NCI-H446 (cell line): ENCODE measurements around the gene LAMA5.

Source experiments
- DNase-seq, 2 experiments: peaks; one replicate each; lab custom pipeline; 2025; lab: John Stamatoyannopoulos, UW

LAMA5 gene

DNA sequence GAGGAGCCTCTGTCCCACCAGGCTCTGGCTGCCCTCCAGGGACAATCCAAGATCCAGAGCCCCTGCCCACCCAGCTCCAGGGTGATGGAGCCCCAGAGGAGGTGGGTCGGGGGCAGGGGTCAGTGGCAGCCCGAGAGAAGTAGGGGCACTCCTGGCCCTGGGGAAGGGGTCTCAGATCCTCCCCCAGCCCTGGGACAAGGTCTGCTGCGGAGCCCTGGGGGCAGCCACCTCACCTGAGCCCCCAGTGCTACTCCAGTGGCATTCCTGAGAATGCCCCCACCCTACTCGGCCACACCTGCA lies 2.7 kb upstream of the LAMA5 start:
- DNase-seq: no peak

DNA sequence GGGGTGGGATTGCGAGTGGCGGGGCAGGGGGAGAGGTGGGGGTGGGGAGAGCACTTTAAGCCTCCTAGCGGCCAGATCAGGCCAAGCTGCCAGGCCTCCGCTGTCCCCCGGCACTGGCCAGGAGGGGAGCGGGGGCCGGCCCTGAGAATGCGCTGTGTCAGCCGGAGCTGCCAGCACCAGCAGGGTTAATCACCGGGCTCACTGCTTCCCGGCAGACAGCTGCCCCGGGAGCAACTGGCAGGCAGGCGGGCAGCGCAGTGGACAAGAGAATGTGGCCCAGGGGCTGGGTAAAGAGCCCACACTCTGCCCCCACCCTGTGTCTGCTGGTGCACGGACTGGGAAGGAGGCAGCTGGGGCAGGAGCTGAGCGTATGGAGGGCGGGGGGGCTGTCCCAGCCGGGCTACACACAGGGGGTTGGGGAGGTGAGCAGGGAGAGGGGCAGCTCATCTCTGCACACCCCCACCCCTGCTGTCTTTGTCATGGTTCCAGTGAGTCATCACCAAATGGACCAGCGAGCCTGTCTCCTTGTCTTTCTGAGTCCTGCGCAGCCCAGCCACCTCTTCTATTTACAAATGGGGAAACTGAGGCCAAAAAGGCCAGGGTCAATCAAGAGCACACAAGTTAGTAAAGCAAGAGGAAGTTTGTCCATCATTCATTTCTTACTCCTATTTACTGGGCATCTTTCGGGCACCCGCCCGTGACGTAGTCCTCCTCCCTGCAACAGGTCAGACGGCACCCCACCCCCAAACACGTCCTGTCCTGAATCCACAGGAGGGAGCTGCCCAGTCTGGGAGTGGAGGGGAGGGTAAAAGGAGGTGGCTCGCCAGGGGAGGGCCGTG lies 2.1 kb upstream of the LAMA5 start:
- DNase-seq: no peak

DNA sequence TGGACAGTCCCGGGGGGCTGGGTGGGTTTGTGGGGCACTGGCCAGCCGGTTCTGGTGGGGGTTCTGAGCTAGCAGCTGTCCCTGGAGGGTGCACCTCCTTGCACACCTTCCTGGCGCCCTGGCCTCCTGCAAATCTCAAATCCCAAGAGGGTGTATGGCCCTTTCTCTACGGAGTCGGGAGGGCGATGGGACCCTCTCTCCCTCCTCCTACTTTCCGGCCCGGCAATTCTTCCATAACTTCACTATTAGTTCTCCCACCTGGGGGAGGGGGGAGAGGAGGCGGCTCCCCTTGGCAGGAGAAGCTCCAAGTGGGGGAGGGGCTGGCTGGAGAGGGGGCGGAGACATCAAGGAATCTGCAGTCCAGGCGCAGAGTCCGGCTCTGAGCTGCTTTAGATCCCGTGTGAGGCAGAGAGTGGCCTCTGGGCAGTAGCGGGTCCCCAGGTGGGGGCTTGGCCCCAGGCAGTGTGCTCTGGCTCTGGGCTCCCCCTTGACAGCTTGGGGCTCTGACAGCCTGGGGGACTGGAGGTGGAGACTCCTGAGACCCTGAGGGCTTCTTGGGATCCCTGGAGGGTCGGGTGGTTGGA lies 1.4 kb upstream of the LAMA5 start:
- DNase-seq: no peak

DNA sequence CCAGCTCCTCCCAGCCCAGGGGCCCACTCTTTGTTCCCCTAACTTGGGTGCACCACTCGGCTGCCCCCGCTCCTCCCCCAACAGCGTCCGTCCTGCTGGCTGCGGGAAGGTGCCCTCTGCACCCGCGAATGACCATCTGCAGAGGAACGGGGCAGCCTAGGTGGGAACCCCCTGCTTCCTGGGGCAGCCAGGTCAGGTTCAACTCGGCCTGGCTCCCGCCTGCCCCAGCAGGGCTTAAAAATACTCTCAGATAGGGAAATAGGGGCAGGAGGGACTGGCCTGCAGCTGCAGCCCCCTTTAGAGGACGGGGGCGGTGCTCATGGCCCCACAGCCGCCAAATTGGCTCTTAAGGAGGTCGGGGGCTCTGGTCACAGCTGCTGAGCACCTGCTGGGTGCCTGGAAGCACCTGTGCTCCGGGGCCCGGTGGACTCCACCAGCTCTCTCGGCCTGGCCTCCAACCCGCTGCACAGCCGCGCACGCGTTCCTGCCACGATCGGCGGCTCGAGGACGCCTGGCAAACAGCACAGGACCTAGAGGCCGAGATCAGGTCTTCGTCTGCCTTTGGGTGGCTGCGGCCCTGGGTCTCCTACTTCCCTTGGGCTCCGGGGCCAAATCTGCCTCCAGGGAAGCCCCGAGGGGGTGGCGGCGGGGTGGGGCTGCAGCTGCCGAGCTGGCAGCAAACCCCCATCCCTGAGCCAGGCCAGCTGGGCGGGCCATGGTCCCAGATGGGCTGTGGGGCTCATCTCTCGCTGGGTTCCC lies 700 bp upstream of the LAMA5 start:
- peak; percentile 55 to 91 for DNase-seq

DNA sequence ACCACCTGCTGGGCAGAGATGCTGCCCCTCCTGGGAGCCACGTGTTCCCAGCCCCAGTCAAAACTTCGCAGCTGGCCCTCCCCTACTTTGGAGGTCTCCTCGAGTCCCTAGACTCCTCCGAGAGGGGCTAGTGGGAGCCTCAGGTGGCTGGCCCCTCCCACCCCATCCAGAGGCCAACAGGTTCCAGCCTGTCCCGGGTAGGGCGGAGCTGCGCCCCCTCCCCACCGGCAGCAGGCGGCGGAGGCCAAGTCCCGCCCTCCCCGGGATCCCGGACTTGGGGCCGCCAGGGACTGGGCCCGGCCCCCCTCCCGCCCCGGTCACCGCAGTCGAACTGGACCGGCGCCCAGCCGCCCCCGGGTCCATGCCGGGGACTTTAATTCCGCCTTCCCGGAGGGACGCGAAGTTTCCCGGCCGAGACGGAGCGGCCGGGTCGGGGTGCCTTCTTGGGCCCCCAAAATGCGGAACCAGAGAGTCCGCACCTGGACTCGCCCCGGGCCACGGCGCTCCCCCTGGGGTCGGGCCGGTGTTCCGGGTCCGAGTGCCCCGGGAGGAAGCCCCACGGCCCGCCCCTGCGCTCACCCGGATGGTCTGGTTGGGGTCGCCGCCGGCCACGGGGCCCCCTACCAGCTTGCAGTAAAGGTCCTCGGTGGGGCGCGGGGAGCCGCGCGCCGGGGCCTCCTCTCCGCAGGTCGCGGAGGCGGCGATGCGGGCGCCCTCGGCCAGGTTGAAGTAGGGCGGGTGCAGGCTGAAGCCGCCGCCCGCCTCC lies 559 bp downstream of the LAMA5 start:
- no peak for DNase-seq

DNA sequence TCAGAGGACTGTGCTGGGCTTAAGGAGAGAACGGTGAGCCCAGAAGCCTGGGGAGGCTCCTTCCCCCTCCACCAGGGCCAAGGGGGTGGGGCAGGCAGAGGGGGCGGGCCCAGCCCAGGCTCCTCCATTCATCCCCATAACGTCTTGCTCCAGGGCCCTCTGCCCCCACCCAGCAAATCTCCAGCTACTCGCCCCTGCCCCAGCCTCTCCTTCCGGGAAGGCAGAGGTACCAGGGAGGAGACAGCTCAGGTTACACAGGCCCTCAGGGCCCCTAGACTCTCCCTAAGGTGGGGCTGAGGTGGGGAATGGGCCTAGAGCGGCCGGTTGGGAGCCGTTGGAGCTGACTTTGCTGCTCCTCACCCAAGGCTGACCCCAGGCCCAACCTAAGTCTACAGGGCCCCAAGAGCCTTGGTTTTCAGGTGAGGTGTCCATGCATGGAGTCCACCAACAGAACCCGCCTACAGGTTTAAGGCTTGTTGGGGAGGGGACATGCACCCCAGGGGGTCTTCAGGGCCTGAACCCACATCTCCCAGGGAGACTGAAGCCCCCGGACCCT lies 1.2 kb downstream of the LAMA5 start:
- DNase-seq: peak in 1 of 2 experiments; percentile 52

DNA sequence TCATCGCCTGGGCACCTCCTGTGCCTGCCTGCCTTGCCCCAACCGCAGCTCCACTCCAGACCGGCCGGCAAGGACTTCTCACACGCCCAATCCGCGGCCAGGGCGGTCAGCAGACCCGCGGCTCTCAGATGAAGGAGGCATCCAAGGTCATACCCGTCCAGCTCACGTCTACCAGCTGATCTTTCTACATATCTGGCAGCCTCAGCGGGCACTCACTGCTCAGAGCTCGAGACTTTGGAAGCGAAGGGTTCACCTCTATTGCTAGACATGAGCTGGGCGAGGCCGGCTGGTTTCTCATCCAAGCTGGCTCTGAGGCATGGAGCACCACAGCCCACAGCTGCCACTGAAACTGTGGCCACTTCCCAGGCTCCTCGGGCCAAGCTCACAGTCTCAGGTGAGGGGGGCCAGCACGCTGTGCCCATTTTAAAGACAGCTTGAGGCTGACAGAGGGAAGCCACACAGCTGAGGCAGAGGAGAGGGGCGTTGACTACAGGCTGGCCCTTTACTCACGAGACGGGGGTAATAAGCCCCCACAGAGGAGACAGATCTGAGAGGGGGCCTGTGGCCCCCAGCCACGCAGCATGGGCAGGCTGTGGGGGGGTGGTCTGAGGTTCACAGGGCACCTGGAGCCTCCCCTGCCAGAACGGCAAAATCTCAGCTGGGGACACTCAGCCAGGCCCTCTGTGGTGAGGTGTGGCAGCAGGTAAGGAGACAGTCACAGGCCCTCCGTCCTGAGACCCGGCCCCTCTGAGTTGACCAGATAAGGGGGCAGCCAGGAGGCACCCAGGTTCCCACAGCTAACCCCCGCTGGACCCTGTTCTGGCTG lies 2.0 kb downstream of the LAMA5 start:
- DNase-seq: peak in 1 of 2 experiments; percentile 60

DNA sequence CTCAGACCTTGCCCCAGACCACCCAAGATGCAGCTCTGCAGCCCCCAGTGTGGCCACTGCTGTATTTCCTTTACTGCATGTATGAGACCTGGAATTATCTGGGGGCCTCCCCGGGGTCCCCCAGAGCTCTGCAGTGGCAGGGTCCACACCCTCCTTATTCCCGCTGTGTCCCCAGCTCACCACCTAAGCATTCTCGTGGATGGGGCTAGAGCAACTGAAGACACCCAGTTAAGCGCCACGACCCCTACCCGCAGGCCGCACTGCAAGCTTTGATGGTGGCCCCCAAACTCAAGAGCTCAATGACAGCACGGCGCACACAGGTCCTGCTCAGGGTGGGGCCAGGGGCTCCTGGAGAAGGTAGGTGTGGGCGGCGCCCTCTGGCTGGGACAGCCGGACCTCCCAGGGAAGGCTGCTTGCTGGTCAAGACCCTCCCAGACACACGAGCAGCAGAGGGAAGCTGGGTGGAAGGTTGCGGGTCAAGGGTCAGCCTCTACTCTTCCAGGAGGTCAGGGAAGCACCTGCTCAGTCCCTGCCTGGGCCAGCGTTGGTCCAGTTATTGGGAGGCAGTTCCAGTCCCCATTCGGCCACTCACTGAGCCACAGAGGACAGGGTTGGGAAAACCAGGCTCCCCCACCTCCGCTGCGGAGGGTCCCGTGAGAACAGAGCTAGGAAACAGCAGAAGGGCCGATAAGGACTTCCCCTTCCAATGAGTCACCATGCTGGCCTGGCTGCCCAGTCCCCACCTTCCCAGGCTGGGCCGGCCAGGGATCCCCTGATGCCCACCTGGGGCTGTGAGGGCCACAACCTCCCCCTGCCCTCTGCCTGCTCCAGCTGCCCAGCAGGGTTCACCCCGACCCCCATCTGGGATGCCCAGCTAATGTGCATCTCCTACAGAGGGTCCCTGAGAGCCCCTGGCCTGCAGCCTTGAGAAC lies 2.9 kb downstream of the LAMA5 start:
- no peak for DNase-seq

DNA sequence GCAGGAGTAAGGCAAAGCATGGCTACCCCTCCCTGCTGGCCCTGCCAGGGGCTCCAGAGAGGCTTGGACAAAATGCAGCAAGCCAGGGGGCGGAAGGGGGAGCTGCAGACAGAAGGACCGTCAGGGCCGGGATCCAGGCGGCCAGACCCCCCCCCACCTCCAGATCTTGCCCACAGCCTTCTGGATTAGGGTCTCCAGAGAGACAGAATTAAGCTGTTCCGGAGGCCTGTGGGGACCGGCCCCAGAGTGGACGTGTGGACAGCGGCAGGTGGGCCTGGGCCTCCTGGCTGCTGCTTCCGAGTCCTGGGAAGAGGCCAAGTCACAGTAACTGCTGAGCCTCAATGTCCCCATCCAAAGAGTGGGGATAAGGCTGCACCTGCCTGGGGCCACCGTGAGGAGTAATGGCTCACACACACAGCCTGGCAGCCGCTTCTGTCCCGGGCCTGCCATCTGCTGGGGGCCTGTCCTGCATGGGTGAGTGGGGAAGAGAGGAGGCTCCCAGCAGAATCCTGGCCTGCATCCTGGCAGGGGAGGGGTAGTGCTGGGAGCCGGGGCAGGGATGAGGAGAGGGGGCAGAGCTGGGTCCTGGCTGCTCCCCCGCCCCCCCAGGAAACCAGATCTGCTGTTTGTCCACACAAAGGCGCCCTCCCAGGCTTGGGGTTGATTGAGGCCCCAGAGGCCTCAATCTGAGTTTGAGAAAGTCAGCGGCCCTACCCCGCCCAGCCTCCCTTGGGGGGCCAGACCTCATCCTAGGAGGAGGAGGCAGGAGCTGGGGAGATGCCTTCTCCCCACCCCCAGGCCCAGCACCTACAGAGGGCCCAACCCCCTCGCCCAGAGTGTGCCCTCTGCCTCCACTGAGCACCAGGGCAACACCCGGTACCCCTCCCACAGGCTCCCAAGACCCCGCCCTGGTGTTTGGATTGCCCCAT lies 3.9 kb downstream of the LAMA5 start:
- DNase-seq: peak; percentile 59 to 80

DNA sequence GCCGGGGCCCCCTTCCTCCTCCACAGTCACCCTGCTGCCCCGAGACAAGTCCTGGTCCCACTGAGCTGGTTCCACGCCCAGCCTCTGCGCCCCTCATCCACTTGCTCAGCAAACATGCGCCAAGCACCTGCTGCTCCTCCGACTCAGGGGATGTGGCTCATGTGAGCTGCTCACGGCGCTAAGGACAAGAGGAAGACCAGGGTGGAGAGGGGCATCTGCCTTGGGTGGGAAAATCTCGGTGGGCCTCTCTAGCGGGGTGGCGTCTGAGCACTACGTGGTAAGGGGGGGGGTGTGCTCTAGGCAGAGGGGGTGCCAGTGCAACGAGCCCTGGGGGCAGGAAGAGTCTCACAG lies 4.5 kb downstream of the LAMA5 start:
- no peak for DNase-seq

DNA sequence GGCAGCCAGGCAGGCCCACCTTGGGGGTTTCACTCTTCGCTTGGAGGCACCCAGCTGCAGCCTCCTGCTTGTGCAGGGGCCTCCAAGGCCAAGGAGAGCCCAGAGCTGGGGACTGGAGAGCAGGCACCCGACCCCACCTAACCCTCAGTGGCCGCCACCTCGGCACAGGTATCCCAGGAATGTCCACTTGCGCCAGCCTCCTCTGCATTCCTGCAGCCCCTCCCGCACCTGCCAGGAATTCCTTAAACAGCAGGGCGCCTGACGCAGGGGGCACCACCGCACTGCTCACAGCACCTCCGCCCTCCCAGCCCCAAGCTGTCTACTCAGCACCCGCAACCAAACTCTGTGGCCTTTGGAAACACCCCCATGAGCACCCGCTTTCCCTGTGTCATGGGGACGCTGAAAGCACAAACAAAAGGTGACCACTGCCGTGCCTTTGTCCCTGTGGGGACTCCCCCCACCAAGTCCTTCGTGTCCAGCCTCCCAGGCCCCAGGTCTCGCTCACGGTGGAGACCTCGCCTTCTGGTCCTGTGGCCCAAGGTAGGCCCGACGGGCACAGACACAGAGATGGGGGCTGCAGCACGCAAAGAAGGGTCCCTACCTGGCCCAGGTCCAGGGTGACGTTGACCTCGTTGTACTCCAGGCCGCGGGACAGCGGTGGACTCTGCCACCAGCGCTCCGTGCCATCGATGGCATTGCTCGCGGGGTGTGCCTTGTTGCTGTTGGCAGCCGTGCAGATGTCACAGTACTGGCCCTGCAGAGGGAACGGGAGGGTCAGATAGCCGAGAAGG lies 5.1 kb downstream of the LAMA5 start:
- DNase-seq: no peak

DNA sequence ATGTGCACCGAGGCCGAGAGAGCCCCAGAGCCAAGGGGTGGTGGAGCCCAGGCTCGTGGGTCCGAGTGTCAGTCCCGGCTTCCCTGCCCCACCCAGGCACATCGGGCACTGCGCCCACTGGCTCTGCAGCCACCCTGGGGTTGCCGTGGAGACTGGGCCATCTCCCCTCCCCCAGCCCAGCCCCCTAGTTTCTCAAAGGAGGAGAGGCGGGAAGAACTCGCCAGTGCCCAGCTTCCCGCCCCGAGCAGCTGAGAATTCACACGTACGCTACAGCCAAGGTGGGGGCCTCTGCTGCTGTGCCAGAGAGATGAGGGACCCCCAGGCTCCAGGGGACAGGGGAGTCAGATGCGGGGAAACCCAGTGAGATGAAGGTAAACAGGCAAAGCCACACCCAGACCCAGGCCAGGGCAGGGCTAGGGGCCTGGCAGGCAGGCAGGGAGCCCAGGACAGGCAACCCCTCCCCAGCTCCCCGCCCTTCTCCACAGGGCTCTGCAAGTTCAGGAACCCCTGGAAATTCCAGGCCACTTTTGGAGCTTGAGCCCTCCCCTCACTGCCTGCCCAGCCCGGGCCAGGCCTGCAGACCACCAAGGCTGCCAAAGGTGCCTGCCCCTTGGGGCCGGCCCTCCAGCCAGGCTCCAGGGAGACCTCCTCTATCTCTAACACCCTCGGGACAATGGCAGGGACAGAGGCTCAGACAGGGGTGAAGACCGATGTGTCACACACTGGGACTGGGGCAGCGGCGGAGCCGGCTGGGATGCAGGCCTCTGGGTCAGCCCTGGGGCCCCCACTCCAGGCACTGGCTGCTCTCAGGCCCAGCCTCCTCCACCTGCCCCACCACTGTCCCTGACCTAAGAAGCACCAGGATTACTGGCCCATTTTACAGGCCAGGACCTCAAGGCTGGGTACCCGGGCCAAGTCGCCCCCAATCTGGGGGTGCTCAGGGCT lies 6.0 kb downstream of the LAMA5 start:
- DNase-seq: peak; percentile 35 to 78

DNA sequence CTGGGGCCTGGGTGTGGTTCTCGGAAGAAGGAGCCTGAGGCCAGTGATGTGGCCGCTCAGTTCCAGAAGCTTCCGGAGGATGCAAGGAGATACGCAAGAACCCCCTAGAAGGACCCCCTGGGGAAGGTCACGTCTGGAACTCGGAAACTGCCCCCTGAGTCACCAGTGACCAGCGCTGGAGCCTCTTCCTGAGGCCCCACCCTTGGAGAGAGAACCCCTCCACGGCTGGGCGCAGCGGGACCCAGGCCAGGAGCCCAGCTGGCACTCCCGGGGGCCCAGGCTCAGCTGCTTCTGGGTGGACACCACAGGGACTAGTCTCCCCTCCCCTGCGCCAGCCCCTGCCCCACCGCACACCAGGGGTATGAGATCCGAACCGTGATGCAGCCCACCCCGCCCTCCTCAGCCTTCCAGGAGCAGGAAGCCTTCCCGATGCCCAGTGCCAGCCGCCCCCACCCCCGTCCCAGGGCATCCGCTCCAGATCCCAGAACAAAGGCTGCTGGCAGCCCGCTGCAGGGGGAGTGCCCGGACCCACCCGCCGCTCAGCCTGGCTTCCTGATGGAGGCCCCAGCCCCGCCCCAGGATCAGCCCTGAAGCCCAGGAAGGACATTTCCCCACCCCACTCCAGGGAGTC lies 7.5 kb downstream of the LAMA5 start:
- peak; percentile 47 to 56 for DNase-seq

DNA sequence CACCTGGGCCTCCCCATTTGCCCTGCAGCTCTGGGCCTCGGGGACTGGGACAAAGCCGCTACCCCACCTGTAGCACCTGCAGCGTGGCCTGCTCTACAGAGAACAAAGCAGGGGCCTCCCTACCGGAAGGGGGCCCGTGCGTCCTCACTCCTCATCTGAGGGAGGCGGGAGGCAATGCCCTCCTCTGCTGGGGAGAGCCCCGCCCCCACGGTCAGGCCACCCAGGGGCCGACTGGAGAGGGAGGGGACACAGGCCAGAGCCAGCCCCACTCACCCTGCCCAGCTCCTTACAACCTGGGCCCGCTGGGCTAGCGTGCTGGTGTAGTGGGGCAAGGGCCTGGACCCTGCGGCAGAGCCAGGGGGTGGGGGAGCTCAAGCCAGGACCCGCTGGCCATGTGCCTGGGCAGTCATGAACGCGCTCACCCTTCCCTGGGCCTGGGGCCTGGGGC lies 8.0 kb downstream of the LAMA5 start:
- DNase-seq: no peak

DNA sequence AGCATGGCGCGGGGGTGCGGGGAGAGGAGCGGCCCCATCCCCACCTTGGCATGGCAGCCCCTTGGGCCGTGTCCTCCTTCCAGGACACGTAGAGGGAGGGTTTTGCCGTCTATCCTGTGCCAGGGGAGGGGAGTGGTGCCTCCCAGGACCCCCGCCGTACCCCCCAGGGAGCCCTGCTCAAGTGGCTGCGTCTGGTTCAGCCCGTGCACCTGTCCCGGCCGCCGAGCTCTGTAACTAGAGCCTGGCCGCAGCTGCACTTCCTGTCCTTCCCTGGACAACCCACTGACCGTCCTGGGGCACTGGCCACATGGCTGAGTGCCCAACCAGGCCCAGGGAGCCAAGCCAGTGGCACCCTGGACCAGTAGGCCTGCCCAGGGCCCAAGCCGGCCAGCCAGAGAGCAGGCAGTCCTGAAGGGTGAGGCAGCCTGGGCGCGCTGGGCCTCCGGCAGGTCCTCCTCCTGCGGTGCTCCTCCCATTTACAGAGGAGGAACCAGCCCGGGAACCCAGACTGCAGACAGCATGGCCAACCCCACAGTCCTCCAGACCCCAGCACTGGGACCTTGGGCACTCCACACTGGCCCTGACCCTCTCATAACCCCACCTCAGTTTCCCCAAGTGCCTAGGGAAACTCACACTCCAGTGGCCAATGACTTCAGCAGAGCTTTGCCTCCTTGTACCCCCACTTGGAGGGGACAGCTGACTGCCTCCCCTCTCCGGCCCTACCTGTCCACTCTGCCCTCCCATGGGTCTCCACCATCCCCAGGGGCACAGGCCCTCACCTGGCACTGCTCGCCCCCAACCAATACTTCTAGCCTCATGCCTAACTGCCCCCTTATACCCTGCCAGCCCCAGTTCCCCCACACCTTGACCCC lies 8.7 kb downstream of the LAMA5 start:
- no peak for DNase-seq

DNA sequence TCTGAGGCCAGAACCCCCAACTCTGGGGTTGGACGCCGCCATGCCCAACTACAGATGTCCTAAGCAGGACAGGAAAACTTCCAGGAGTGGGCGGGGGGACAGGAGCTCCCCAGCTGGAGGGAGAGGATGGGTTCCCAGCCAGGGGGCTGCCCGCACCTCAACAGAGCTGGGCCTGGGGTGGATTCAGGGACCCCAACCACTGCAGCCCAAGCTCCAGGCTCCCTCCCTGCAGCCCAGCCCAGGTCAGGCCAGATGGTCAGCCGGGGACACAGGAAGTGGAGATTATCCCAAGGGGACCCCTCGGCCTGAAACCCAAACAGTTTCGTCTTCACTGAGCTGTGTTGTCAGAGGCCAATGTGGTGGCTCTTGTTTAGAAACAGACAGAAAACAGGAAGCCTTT lies 9.4 kb downstream of the LAMA5 start:
- no peak for DNase-seq
